Activated CD8-positive, alpha-beta memory T cell treated with anti-CD3 and anti-CD28 coated beads, Interleukin-2, amount 50 U/mL, for 24 hours (primary cell): ENCODE results near the gene CCDC152.

Experiments used
- DNase-seq: peaks from one replicate; pipeline ENCODE4 v3.0.0-alpha.2; 2020; ENCODE audit errors: extremely low read depth

Gene CCDC152

DNA sequence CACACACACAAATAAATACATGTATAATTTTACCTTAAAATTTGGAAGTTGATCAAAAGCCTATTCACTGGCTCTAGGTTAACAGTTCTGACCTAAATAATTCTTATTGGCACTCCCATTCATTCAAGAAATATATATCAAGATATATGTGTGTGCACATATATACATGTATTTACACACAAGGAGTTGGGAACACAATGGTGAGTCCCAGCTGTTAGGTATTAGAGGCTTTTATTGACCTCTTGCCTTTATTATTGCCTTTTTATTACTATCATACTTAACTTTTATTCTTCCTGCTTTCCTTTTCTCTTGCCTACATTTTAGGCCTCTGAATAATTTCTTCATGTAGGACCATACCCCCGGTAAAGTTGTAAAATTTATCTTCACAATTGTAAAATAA lies 25.0 kb downstream of the CCDC152 start:
- no peak for DNase-seq

DNA sequence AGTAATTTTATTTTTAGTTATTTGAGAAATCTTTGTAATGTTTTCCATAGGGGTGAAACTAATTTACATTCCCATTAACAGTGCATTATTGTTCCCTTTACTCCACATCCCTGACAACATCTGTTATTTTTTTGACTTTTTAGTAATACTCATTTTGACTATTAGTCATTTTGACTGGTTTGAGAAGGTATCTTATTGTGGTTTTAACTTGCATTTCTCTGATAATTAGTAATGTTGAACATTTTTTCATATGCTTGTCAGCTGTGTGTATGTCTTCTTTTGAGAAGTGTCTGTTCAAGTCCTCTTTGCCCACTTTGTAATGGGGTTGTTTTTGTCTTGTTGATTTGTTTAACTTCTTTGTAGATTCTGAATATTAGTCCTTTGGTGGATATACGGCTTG lies 27.5 kb downstream of the CCDC152 start:
- DNase-seq, result no peak

DNA sequence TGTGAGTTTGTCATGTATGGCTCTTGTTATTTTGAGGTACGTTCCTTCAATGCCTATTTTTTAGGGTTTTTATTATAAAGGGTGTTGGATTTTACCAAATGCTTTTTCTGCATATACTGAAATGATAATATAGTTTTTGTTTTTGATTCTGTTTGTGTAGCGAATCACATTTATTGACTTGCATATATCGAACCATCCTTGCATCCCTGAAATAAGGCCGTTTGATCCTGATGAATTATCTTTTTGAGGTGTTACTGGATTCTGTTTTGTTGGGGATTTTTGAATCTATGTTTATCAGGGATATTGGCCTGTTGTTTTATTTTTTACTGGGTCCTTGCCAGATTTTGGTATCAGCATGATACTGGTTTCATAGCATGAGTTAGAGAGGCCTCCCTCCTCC lies 29.1 kb downstream of the CCDC152 start:
- no peak for DNase-seq

DNA sequence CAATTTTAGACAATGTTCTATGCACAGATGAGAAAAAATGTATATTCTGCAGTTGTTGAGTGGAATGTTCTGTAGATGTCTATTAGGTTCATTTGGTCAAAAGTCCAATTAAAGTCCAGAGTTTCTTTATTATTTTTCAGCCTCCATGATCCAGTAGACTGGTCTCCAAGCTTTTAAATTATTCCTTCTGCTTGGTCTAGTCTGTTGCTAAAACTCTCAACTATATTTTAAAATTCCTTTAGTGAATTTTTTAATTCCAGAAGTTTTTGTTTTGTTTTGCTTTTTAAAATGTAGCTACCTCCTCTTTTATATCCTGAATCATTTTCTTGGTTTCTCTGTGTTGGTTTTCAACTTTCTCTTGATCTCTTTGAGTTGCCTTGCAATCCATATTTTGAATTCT lies 30.5 kb downstream of the CCDC152 start:
- no peak for DNase-seq

DNA sequence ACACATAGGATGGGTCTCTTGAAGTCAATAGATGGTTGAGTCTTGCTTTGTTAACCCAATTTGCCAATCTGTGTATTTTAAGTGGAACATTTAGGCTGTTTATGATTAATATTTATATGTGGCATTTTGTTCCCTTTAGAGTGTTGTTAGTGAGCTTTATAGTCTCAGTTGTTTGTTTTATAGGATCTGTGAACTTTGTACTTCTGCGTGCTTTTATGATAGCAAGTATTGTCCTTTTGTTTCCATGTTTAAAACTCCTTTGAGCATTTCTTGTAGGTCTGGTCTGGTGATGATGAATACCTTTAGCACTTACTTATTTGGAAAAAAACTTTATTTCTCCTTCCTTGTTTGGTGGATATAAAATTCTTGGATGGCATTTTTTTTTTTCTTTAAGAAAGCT lies 31.2 kb downstream of the CCDC152 start:
- DNase-seq, result no peak

DNA sequence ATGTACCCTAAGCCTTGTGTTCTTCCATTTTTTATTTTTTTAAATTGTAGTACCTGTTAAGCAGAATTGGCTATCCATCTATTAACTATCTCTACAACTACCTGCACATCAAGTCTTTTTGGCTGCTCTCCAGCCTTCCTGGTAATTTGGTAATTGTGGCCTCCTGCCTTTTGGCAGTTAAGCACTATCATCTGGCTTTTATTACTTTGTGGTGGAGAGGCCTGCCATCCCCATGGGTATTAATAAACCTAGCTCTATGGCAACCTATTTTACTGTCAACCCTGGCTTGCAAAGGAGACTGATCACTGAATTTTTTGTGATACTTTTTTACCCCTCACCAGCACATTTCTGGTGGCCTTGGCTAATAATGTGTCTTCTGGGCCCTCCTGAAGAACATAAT lies 34.5 kb downstream of the CCDC152 start:
- DNase-seq, result no peak

DNA sequence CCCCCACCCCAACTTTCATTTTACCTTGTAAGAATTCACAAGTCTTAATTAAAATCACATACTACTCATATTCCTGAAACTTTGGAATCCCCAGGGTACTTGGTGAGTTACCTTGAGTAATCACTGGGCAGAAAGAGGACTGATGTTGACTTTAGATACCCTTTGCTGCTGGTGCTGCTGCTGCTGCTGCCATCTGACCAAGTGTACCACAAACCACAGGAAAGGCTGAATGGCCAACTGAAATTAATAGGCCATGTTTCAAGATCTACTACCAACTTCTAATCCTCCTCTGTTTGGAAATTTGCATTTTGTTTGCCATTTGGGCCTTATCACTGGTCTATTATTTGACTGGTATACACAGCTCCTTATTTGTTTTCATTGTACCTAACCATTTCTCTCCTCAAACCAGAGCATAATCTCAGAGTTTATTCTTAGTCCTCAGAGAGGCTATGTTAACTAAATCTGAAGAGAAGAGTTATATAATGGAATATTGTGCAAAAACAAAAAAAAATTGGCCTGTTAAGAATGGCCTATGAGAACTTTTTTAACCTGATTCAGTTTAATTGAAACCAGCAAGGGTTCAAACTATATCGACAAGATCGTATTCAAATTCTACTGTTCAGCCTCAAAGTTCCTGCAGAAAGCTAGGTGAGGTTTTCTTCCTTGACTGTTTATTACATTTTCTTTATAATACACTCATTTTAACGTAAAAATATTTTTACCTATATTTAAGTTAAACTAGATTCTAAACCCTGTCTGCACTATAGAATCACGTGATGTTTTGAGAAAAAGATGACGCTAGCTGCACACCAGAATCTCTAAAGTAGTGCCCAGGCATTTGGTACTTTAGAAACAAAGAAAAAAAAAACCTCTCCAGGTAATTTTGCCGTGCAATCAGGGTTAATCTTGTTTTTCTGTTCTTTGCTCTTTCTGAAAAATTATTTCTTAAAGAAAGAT lies 41.9 kb downstream of the CCDC152 start:
- DNase-seq, result no peak

DNA sequence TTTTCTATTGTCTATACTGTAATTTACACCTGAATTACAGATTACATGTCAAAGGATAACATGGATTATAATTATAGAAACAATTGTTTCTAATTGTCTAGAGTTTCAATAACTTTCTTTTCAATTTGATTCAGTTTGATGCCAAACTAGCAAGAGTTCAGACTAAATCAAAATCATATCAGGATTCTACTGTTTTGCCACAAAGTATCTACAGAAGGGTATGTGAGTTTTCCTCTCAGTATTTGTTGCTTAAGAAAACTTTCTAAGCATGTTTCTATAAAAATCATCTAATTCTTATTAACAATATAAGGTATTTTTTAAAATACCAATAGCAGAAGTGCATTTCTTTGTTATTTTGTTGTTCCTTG lies 42.6 kb downstream of the CCDC152 start:
- no peak for DNase-seq

DNA sequence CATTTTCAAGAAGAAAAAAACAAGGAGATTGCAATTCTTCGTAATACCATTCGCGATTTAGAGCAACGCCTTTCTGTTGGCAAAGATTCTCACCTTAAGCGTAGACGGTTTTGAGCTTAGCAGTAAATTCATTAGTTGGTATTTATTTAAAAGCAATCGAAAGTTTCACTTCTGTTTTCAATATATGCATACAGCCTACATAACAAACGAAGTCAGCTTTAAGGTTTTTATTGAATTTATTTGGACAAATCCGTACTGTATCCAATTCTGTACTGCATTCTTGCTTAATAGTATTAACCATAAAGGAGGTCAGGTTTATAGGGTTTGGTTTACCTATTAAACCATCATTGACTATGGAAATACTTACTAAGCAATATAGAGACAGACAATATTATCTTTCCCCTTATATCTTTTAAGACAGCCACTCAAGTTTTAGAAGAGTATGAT lies 43.1 kb downstream of the CCDC152 start:
- no peak for DNase-seq

DNA sequence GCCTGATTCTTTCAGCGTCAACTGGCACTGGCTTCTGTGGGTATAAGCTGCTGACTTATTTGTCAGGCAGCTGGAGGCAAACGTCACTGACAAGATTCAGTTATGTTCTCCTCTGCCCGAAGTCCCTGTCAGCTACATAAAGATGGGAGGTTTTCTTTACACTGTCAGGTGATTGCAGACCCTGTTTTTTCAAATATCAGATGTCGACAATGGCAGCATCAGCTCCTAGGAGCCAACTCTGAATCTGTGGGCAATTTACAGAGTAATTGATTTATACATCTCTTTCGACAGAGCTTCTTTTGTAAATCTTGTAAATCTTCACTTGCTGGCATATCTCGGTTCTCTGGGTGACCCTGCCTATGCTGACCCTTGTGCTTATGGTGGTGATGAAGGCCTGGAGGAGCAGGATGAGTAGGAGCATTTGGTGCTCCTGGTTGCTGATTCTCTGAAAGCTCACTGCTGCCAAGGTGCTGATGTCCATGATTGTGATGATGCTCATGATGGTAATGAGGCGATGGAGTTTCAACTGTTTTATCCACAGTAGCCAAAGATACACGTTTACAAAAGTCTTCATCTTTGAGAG lies 44.2 kb downstream of the CCDC152 start:
- DNase-seq, result no peak

DNA sequence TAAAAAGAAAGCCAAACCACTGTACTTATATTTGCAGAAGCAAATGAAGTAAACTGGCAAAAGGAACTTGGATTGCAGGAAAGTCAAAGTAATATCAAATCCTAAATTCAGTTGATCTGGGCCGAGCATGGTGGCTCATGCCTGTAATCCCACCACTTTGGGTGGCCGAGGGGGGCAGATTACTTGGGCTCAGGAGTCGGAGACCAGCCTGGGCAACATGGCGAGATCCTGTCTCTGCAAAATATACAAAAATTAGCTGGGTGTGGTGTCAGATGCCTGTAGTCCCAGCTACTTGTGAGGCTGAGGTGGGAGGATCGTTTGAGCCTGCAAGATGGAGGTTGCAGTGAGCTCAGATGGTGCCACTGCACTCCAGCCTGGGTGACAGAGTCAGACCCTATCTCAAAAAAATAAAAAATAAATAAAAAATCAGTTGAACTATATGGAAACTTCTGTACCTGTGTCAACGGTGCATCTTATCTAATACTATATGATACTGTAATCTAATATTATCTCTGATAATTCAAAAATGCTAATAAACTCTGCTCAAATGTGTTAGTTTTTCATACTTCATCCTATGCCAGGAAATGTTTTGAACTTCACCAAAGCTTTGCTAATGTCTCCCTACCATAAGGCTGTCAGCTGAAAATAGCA lies 45.0 kb downstream of the CCDC152 start:
- DNase-seq, result no peak

DNA sequence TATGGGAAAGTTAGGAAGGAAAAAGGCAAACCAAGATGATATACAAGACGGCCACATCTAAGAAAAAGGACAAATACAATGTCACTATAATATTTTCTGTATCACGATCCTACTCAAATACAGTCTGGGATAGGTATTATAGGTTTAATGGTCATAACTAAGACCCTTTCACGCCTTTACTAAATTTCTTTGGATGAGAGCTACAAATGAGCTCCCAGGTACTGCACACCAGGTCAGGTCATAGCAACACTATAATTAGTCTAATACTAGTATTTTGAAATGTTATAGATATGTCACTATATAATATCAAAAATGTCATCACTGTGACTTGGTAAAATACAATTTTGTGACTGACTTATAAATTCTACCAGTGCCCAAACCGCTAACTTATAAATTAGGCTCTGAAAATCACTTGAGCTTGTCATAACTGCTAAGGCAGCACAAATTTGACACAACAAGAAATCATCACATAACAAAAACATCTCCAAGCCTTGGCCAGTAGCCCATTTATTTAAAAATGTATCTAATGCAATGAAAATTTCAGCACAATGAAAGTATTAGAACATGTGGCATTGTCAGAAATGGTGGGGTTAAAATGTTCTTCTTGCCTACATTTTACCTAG lies 48.2 kb downstream of the CCDC152 start:
- DNase-seq, result no peak

DNA sequence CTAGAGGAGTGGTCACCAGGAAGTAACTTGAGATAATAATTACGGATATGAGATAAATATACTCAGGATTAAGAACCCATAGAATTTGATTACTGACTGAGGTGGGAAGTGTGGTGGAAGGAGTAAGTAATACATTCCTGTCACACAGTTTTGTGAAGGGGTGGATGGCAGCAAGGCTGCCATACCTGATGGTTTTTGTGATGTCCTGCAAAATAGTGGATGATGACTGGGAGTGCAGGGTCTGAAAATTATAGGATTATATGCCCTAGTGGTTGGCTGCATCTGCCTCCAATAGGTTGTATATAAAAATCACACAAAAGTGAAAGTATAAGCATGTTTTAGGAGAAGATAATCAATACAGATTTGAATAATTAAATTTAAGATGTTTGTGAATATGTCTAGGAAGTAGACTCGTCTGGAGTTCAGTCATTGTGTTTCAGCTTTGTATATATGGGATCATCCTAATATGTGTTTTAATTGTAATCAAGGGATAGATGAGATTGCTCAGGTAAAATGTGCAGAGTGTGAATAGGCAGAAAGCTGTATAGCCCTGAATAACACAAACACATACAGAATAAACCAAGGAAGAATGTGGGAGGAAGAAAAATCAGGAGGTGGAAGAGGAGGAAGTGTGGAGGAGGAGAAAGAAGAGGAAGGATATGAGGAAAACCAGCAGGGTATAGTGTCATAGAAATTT lies 49.5 kb downstream of the CCDC152 start:
- no peak for DNase-seq

DNA sequence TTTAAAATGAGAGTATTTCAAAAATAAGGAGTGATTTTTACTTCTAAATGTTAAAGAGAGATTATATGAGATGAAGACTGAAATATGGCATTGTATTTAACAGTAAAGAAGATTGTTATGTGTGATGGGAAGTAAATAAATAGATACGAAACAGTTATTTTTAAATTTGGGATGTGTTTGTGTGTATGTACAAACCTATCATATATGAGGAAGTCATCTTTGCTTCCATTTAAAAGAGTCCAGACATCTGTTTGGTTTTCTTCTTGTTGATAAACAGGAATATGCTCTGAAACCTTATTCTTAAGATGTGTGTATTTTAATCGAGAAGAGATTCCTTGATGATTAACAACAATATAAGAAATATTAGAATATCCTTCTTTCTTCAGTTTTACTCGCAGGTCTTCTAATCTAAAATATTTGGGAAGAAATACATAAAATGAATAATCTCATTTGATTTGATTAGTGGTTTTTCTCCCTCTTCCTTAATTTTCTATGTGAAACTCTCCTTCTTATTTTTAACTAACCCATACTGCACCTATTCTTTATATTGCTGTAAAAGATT lies 50.2 kb downstream of the CCDC152 start:
- DNase-seq, result no peak

DNA sequence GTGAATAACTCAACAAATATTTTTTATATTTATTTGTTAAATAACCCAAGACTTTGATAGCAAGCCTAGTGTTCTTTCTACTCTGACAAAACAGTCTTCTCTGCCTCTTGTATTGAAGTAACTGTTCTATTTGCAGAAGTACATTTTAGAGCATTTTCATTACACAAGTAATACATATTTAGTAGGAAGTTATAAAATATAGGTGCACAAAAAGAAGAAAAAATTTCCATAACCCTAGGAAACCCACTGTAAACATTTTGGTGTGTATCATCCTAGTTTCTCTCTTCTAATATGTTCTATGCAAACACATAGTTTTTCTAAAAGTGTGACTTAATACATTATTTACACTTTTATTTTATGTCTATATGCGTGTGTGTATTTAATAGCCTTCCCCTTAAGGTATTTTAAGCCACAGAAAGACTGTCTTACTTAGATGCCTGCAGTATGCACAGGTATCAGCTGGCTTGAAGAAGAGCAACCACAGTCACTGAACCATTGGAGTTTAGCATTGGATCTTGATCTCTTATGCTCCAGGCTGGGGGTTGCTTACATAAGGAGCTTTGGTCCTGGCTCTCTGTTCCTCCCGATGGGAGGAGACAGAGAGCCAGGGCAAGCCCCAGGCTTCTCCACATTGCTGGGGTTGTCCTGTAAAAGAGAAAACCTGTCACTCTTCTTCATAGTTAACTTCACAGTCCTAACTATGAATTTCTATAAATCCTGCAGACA lies 51.3 kb downstream of the CCDC152 start:
- DNase-seq, result no peak

DNA sequence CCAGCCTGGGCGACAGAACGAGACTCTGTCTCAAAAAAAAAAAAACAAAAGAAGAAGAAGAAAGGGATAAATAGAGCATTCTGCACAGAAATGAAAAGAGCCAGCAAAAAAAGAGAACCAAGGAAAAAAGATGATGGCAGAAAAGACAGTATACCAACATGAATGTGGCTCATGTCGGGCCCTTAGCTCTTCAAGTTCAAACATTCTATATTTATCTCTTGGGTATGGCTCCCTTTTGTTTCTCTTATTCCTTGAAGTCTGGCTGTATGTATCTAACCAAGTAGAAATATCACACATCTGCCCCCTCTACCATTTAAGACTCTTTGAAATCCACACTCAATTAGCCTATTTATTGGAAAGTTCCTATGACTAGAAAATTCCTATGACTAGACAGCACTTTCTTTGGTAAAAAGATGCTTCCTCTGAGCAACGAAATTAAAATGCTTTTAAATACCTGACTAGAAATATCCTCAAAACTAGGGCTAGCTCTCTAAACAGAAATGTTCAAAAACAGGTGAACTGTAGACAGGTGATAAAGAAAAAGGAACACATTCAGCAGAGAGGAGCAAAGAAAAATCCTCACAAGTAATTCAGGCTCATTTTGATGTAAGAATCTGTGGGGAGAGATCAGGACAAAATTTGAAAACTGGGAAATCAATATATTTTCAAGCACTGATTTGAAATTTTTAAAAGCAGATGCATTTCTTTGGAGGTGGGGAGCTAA lies 52.4 kb downstream of the CCDC152 start:
- DNase-seq, result no peak

DNA sequence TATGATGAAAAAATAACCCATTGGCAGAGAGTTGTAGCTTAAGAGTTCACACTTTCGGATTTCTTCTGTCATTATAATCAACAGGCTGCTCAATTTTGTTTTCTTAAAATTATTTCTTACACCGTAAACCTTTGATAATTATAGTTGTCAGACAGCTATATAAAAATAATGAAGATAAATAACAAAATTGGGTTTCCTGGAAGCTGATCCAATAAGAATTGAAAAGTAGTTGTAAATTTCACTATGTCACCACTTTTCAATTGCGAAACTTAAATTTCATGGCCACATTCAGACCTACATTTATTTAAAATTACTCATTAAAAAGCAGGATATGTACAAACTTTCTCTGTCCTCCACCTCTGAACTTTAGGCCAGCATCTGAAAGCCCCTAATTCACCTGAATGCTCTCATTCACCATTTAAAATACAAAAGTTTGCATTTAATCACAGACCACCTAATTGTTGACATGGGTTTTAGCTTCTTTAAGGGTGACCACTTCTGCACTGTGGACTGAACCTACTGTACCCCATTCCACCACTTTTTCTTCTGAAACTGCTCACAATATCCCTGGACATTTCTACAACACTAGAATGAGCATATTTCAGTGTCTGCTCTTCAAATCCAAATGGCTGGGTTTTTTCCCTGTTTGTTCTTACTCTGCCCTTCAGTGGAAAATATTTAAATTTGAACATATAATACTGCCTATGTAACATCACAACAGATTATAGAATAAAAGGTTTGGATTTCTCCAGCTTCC lies 54.4 kb downstream of the CCDC152 start:
- no peak for DNase-seq

DNA sequence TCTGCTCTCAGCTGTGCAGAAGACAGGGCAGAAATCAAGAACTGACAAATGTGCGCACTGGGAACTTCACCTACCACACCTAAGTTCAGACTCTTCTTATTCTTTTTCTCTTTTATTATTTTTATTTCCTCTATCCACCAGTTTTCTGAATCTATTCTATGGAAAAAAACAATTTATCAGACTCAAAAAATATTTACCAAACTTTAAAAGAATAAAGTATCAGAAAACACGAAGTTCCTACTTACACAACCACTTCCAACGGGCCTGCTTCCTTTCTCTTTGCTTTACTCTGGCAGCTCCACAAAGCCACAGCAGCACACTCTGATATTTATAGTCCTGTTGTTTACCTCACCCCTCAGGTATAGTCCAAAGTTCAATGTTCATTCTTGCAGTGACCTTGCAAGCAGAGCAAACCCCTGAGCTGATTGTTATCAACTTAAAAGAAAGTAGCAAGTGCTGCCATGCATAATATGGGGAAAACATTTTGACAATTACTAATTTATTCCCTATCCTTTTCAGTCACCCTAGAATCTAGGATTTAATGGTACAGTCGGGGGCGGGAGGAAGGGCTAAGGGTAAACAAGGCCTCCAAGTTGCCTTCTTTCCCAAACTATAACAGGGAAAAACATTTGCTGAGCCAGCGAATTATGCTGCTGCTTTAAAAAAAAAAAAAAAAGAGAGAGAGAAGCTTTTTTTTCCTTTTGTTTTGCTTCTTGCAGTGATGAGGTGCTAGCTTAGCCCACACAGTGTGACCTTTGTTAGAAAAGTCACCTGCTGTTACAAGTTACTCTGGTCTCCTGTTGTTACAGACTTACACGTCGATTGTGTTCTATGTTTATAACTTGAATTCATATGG lies 55.2 kb downstream of the CCDC152 start, which contains the start of gene SELENOP:
TSS of gene SELENOP (minus strand) at position 302 of the 856 bp plus-strand sequence. CDS start 3,539 bp downstream, outside the sequence.
- DNase-seq, result no peak
